HEK293T (cell line): ENCODE results near the gene ANXA11.

ENCODE experiments used
- BHLHE40 ChIP-seq: fragments of 450-650 bp; IDR thresholded peaks from 2 replicates; pipeline ENCODE4 v1.6.1; 2016; ENCODE audit warnings: mild to moderate bottlenecking, moderate library complexity, borderline replicate concordance
- FOXK2 ChIP-seq: fragments of 450-650 bp; IDR thresholded peaks from 2 replicates; pipeline ENCODE4 v1.6.1; 2016; ENCODE audit warnings: mild to moderate bottlenecking
- FOXM1 ChIP-seq: fragments of 450-650 bp; IDR thresholded peaks from 2 replicates; pipeline ENCODE4 v1.6.1; 2017; ENCODE audit warnings: mild to moderate bottlenecking, borderline replicate concordance
- TARDBP ChIP-seq: fragments of 450-650 bp; IDR thresholded peaks from 2 replicates; pipeline ENCODE4 v1.6.1; 2016

- TF ChIP-seq TARDBP (no peak), BHLHE40 (no peak), FOXK2 (no peak), FOXM1 (no peak)
Observed at GRCh38 chr10:80152820-80153219, 52.5 kb downstream of the ANXA11 start.
